K562 (cell line): ENCODE data around the gene PEX19. TPM values are rescaled to one million over a fixed set of nuclear protein-coding genes. Genes with fewer than 3 reads are reported as not detected.

Experiments used
- ETV1 ChIP-seq: fragments of 450-650 bp; conservative IDR thresholded peaks from 2 replicates; pipeline ENCODE4 v1.6.1; 2016; ENCODE audit warnings: missing genetic modification characterization, control low read depth, low read depth, missing compliant biosample characterization
- FOXK2 ChIP-seq, 2 experiments: fragments of 450-650 bp; IDR thresholded peaks in 1 of 2; conservative IDR thresholded peaks in 1 of 2; 2 replicates each; pipeline ENCODE4 v1.6.1; 2016; ENCODE audit warnings: low read depth in 2 of 2, mild to moderate bottlenecking in 1 of 2
- GTF2F1 ChIP-seq: IDR thresholded peaks from 2 replicates; pipeline ENCODE4 v1.6.1; 2011; ENCODE audit warnings: low read depth, low read length, improper control_type of control experiment
- RREB1 ChIP-seq: fragments of 250-450 bp; sonication (Bioruptor Pico); IDR thresholded peaks from 2 replicates; pipeline ENCODE4 v1.4.0; 2020
- TCF7 ChIP-seq: sonication (generic); IDR thresholded peaks from 2 replicates; pipeline ENCODE4 v1.6.1; 2016; ENCODE audit warnings: antibody characterized with exemption, borderline replicate concordance
- ZBTB40 ChIP-seq, 2 experiments: fragments of 450-650 bp in 1 of 2; sonication (generic) in 1 of 2; formaldehyde crosslinking in 1 of 2; IDR thresholded peaks; 2 replicates each; pipeline versions ENCODE4 v1.7.1 to v1.9.0; 2016 to 2022; ENCODE audit warnings: inconsistent platforms in 1 of 2, mild to moderate bottlenecking in 1 of 2, missing genetic modification reagents in 1 of 2
- ZC3H8 ChIP-seq: fragments of 450-650 bp; IDR thresholded peaks from 2 replicates; pipeline ENCODE4 v1.6.1; 2017
- ZNF263 ChIP-seq: sonication (generic); formaldehyde crosslinking; IDR thresholded peaks from 2 replicates; pipeline ENCODE4 v1.8.0; 2022; ENCODE audit warnings: mild to moderate bottlenecking, missing genetic modification reagents, borderline replicate concordance
- ZNF445 ChIP-seq: fragments of 250-450 bp; sonication (Bioruptor Pico); IDR thresholded peaks from 2 replicates; pipeline ENCODE4 v1.4.0; 2020; ENCODE audit warnings: low read depth, mild to moderate bottlenecking, moderate library complexity
- ZNF766 ChIP-seq: fragments of 200-800 bp; sonication (Bioruptor generic); conservative IDR thresholded peaks from 2 replicates; pipeline ENCODE4 v1.6.1; 2016; ENCODE audit warnings: missing genetic modification characterization, missing compliant biosample characterization
- polyA plus RNA-seq, 8 experiments: library from polyadenylated mRNA; depleted of rRNA in 4 of 8; stranded (reverse) in 5 of 8; unstranded in 3 of 8; fragments of >200 nt; fragmentation: Nextera tagmentation in 2 of 8; fragmentation: Illumina TruSeq in 1 of 8; extraction: Ambion mirVana in 2 of 8; extraction: Trizol in 1 of 8; gene quantifications; 2 replicates each; pipeline versions ENCODE4 v1.2.1 to v1.2.3, GENCODE V29; 2011 to 2014; ENCODE audit warnings: inconsistent platforms in 1 of 8, missing spikeins in 1 of 8
- total RNA-seq, 7 experiments: library from RNA; depleted of rRNA in 6 of 7; stranded (reverse); fragments of >200 nt in 6 of 7; fragmentation: Illumina TruSeq in 2 of 7; extraction: Trizol in 2 of 7; gene quantifications; 2 replicates each; pipeline versions ENCODE4 v1.2.1 to v1.2.3, GENCODE V29; 2011 to 2021; ENCODE audit warnings: low replicate concordance in 1 of 7

The PEX19 gene
- total and polyA plus RNA-seq, 9 of the 15 experiments (the other 6 are each of a cell fraction or from before 2014, with no cell fraction given) = 32.5 to 103 (median 59.8) TPM

GRCh38 chr1:160261893-160262794, 22.8 kb downstream of the PEX19 start, which contains the start of gene DCAF8 (continued):
- TF ChIP-seq ZBTB40 (IDR thresholded peaks at IDR 0.05) = peak; percentile 25; the same call in 1 of the 2 replicates
- no peak for TF ChIP-seq ZBTB40 (CRISPR knock-in tag; IDR thresholded peaks at IDR 0.05)
- TF ChIP-seq ZNF445 = no peak
- TF ChIP-seq ZNF263 (CRISPR knock-in tag) = peak; percentile 41; the same call in 1 of the 2 replicates
- TF ChIP-seq TCF7 = no peak
- peak; percentile 23; the same call in 1 of the 2 replicates for TF ChIP-seq ETV1
- TF ChIP-seq ZNF766 (CRISPR knock-in tag) = peak; percentile 35; the same call in 1 of the 2 replicates
- 0 out of 2 replicates have a peak, but pooled peaks have one; percentile 28 for TF ChIP-seq RREB1 (CRISPR knock-in tag)
- TF ChIP-seq GTF2F1 = no peak
- no peak for TF ChIP-seq ZC3H8
- TF ChIP-seq FOXK2 (conservative IDR thresholded peaks at IDR 0.05 in 1 of 2, IDR thresholded peaks at IDR 0.05 in 1 of 2; ENCODE audit: low read depth in 2 of 2) = peak; percentile 61 to 63; a peak in 2 of 4 replicates
